Activated CD4-positive, alpha-beta T cell treated with anti-CD3 and anti-CD28 coated beads, Interleukin-10, Interleukin-2, amounts not matched to agents 100 ng/mL and 50 ng/mL, durations not matched to agents 16 hours and 8 hours (primary cell): ENCODE measurements around the gene KCNA4.
A peak's percentile ranks its signal among the peaks of the same experiment; 100 is the strongest.
"Not testable (repeated sequence)": the region's sequence is repeated elsewhere in the genome, so short reads cannot be mapped to it uniquely, and the experiment has no call there.

Source experiments
- DNase-seq: peaks from one replicate; pipeline ENCODE4 v3.0.0-alpha.2; 2020

Gene KCNA4

DNA sequence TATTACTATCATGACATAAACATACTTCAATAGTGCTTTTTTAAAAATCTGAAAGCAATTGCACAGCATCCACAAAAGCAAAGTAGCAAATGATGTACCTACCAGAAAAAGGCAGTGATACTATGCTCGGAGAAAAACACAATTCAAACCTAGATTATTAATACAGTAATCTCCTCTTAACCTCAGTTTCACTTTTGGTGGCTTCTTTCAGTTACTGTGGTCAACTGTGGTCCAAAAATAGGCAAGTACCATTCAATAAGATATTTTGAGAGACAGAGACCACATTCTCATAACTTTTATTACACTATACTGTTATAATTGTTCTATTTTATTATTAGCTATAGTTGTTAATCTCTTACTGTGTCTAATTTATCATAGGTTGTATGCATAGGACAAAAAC, 20.8 kb downstream of the KCNA4 start:
- no peak for DNase-seq

DNA sequence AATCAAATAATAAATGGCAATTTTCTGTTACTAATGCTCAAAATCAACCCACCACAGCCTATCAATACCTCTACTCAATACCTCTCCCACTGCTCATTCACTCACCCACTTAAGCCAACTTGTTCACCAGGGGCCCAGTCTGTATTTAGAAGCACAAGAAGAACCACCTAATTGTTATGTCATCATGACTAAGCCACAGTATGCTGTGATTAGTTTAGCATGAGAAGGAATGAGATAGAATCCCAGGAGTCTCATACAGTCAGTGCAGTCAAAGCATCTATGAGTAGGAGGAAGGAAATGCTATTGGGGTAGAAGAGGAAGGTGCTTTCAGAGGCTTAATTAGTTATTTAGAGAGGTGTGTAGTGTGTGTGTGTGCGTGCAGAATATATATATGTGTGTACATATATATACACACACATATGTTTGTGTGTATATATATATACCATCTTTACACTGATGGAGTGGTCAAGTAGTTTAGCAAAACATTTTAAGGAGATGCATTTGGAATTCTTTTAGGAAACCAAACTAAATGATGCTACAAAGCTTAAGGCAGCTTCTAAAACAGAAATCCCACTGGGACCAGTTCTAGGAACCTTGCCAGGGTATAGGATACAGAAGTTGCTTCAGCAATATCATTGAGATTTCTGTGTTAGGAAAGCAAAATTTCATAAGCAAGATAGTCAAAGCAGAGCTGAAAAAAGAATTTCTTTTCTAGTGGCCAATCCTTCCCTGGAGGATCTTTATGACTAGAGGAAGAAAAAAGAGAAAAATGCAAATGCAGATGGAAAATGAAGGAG, 27.5 kb downstream of the KCNA4 start:
- DNase-seq: no peak

DNA sequence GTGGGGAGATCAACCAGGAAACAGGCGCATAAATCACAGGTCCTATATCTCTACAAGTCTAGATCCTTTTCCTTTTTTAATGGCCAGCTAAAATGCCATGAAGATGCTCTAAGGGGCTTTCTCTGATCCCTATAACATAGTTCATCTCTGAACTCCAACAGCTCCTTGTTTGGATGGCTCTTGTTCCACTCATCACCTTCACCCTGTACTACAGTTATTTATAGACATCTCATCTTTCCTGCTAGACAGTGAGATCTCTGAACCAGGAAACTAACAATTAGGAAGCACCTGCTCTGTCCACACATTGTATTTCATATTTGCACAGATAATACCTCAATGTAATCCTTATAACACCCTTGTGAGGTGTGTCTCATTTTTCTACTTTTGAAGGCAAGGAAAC, 31.6 kb downstream of the KCNA4 start:
- DNase-seq: no peak

DNA sequence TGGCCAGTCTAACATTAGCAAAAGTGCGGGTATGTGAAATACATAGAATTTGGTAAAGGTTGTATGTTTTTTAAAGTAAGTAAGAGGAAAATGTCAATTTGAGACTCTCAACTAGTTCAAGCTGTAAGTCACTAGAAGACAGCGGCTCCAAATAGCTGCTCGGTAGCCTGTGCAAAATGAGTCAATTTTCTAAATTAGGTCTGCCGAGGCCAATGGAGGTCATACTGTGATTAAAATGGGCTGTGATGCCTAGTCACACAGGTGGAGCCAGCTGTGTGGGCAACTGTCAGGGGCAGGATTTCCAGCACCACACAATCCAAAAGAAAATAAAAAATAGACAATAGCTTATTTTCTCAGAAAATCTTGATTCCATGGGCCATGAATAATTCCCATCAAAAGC, 32.3 kb downstream of the KCNA4 start:
- DNase-seq: no peak

DNA sequence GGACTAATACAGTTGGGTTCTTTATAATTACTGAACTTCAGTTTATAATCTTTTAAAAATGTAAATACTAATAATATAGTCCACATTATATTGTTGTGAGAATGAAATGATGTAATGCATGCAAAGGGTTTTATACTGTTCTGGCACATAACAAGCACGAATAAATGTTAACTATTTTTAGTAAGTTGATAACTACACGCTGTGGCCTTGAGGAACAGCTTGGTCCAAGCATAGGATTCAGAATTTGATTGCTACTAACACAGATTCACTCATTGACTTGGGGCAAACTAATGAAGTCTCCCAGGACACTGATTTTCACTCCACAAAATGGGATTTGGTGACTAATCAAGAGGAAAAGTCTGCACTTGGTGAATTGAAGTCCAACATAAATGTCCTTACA, 38.3 kb downstream of the KCNA4 start:
- no peak for DNase-seq

DNA sequence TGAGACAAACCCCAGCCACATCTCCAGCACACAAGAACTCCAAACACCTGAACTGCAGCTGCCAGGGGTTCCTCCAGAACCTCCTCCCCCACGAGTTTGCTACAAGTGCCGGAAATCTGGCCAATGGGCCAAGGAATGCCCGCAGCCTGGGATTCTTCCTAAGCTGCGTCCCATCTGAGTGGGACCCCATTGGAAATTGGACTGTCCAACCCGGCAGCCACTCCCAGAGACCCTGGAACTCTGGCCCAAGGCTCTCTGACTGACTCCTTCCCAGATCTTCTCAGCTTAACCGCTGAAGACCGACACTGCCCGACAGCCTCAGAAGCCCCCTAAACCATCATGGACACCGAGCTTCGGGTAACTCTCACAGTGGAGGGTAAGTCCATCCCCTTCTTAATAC, 41.2 kb downstream of the KCNA4 start:
- DNase-seq: not testable (repeated sequence)

DNA sequence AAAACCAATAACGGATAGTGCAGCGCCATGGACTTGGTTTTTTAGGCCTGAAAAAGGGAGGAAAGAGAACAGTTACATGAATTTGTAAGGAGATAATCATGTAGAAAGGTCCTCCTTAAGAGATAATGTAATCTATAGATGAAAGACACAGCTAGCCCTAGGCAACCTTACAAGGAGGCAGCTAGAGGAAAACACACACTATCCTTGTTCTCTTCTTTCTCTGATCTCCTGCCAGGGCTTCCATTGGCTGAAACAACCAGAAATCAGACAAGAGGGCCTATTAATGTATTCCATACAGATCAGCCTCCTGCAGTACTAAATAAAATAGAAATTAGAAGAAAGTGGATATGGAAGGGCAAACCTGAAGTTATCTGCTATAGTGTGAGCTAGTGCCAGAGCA, 53.0 kb downstream of the KCNA4 start:
- no peak for DNase-seq

DNA sequence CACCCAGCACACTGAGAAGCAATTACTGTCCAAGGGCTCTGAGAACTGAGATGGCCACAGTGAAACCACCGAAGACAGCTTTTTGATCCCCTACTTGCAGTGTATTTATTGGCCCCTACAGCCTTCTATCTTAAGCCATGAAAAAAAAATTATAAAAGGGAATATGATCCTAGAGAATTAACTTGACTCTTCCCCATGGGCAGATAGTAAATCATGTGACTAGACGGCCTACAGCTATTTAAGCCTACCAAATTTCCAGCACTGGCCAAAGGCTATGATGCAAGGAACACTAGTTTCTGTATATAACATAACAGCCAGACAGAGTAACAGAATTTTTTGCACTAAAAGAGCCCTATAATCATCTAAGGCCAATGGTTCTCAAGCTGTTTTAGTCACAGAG, 53.8 kb downstream of the KCNA4 start:
- DNase-seq: no peak

DNA sequence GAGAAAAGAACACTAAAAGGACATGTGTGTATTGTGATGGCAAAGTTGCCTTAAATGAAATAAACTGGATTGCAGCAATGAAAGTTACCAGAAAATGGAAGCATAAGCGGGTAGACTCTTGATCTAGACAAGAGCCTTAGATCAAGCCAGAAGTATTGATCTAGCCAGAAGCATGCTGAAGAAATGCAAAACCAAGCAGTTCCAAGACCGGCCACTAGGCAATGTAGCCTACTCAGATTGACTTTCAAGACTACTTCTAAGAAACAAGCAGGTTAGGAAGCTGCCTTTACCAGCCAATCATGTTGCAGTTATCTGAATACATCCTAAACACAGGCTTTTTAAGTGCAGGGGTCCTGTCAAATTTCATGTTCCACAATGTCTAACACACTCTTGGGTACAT, 54.6 kb downstream of the KCNA4 start:
- peak; percentile 8 for DNase-seq
